H1 (cell line): ENCODE results near the gene SMG7. TPM values are rescaled to one million over a fixed set of nuclear protein-coding genes. Genes with fewer than 3 reads are reported as not detected.

Source experiments
- CTCF ChIA-PET: fragments of 300-600 bp; sonication (Branson Sonifier 250); formaldehyde crosslinking; loops from one replicate; lab custom pipeline; 2021; ENCODE audit not compliant: partially characterized antibody; lab: Charles Lee
- POLR2A ChIA-PET: fragments of 300-600 bp; sonication (Branson Sonifier 250); formaldehyde crosslinking; loops from one replicate; lab custom pipeline; 2021; ENCODE audit warnings: inconsistent platforms; ENCODE audit not compliant: partially characterized antibody; lab: Charles Lee
- DNase-seq, 2 experiments: peaks; one replicate each; pipeline versions ENCODE4 v3.0.0 to v3.0.0-alpha.2; 2010 to 2022; ENCODE audit warnings: low spot score in 2 of 2, low read depth in 1 of 2, mixed read lengths in 1 of 2
- FAIRE-seq: peaks from 2 replicates; lab custom pipeline; 2011; peaks lifted over from hg19 to GRCh38; lab: Jason Lieb, UNC
- H2AFZ ChIP-seq: 2 replicates; pipeline ENCODE4 v1.8.1; 2012; ENCODE audit warnings: low read length, inconsistent platforms
- H2AK5ac ChIP-seq: 2 replicates; pipeline ENCODE4 v1.6.1; 2013; ENCODE audit warnings: low read depth, low read length
- H2BK120ac ChIP-seq: replicated peaks from 2 replicates; pipeline ENCODE3; 2013; ENCODE audit warnings: low read depth, low read length, inconsistent platforms
- H2BK12ac ChIP-seq: 2 replicates; pipeline ENCODE4 v1.6.1; 2013; ENCODE audit warnings: low read depth, low read length
- H2BK15ac ChIP-seq: 2 replicates; pipeline ENCODE4 v1.6.1; 2013; ENCODE audit warnings: low read length
- H2BK20ac ChIP-seq: 2 replicates; pipeline ENCODE4 v1.6.1; 2013; ENCODE audit warnings: low read length
- H2BK5ac ChIP-seq: 2 replicates; pipeline ENCODE4 v1.6.1; 2013; ENCODE audit warnings: low read depth, low read length
- H3K14ac ChIP-seq: 2 replicates; pipeline ENCODE4 v1.6.1; 2013; ENCODE audit warnings: inconsistent platforms; ENCODE audit not compliant: insufficient read length
- H3K18ac ChIP-seq: 2 replicates; pipeline ENCODE4 v1.6.1; 2013; ENCODE audit warnings: low read length; ENCODE audit errors: extremely low read depth
- H3K23ac ChIP-seq: 2 replicates; pipeline ENCODE4 v1.6.1; 2013; ENCODE audit warnings: inconsistent platforms; ENCODE audit not compliant: insufficient read length
- H3K23me2 ChIP-seq: 2 replicates; pipeline ENCODE4 v1.6.1; 2013; ENCODE audit warnings: low read depth, low read length
- H3K27ac ChIP-seq: 2 replicates; pipeline ENCODE4 v1.6.1; 2011; ENCODE audit warnings: low read depth, low read length, inconsistent platforms
- H3K27me3 ChIP-seq, 4 experiments: replicated peaks in 1 of 4; 1 replicate in 1 of 4; 2 replicates in 3 of 4; pipeline versions ENCODE4 v1.6.1 to v1.8.1; 2011 to 2013; ENCODE audit warnings: low read length in 3 of 4, mild to moderate bottlenecking in 3 of 4, inconsistent platforms in 2 of 4, mixed read lengths in 2 of 4, moderate library complexity in 1 of 4; ENCODE audit not compliant: control insufficient read depth in 3 of 4, insufficient read depth in 3 of 4; ENCODE audit errors: extremely low read depth in 1 of 4
- H3K36me3 ChIP-seq, 4 experiments: 2 replicates each; pipeline versions ENCODE4 v1.6.1 to v1.8.1; 2011 to 2013; ENCODE audit warnings: mild to moderate bottlenecking in 4 of 4, low read length in 3 of 4, moderate library complexity in 2 of 4, control low read depth in 1 of 4, inconsistent platforms in 1 of 4; ENCODE audit not compliant: insufficient read depth in 4 of 4, control insufficient read depth in 2 of 4
- H3K4ac ChIP-seq: replicated peaks from 2 replicates; pipeline ENCODE3; 2013; ENCODE audit warnings: low read length, low read depth, mixed read lengths, inconsistent platforms; ENCODE audit not compliant: insufficient read length
- H3K4me1 ChIP-seq, 4 experiments: replicated peaks in 1 of 4; 1 replicate in 1 of 4; 2 replicates in 3 of 4; pipeline versions ENCODE4 v1.6.1 to v1.8.1; 2011 to 2013; ENCODE audit warnings: low read length in 3 of 4, inconsistent platforms in 2 of 4, mixed read lengths in 1 of 4; ENCODE audit not compliant: insufficient read depth in 4 of 4, control insufficient read depth in 3 of 4
- H3K4me2 ChIP-seq, 2 experiments: 2 replicates each; pipeline versions ENCODE4 v1.6.1 to v1.8.1; 2011 to 2013; ENCODE audit warnings: low read depth in 2 of 2, low read length in 2 of 2, control low read depth in 1 of 2, inconsistent platforms in 1 of 2, mild to moderate bottlenecking in 1 of 2; ENCODE audit not compliant: insufficient read depth in 1 of 2
- H3K4me3 ChIP-seq, 4 experiments: fragments of 200-600, 300-600 bp in 1 of 4; sonication (generic), shearing (Covaris generic), sonication (Bioruptor Twin) in 1 of 4; 2 replicates each; pipeline versions ENCODE4 v1.5.1 to v1.8.1; 2011 to 2016; ENCODE audit warnings: low read length in 4 of 4, low read depth in 3 of 4, control low read depth in 2 of 4, inconsistent platforms in 2 of 4, mild to moderate bottlenecking in 2 of 4, mixed read lengths in 1 of 4, moderate library complexity in 1 of 4; ENCODE audit not compliant: insufficient read depth in 2 of 4; ENCODE audit errors: extremely low read depth in 1 of 4
- H3K56ac ChIP-seq: replicated peaks from 2 replicates; pipeline ENCODE3; 2013; ENCODE audit warnings: low read depth, mild to moderate bottlenecking, mixed read lengths, low read length, inconsistent platforms; ENCODE audit not compliant: insufficient read length
- H3K79me1 ChIP-seq: 2 replicates; pipeline ENCODE4 v1.6.1; 2013; ENCODE audit warnings: low read depth, low read length, control low read depth
- H3K79me2 ChIP-seq, 2 experiments: 2 replicates each; pipeline versions ENCODE4 v1.6.1 to v1.8.1; 2012 to 2013; ENCODE audit warnings: low read length in 2 of 2, mild to moderate bottlenecking in 2 of 2, inconsistent platforms in 1 of 2; ENCODE audit not compliant: insufficient read depth in 2 of 2, control insufficient read depth in 1 of 2
- H3K9ac ChIP-seq, 4 experiments: replicated peaks in 1 of 4; 1 replicate in 1 of 4; 2 replicates in 3 of 4; pipeline versions ENCODE4 v1.6.1 to v1.8.1; 2011 to 2013; ENCODE audit warnings: low read depth in 3 of 4, low read length in 3 of 4, control low read depth in 2 of 4, mild to moderate bottlenecking in 2 of 4, moderate library complexity in 2 of 4, inconsistent platforms in 1 of 4; ENCODE audit errors: extremely low read depth in 1 of 4
- H3K9me3 ChIP-seq, 2 experiments: 2 replicates each; pipeline versions ENCODE4 v1.6.1 to v1.8.1; 2012 to 2013; ENCODE audit warnings: mild to moderate bottlenecking in 2 of 2, moderate library complexity in 2 of 2, control low read depth in 1 of 2, inconsistent platforms in 1 of 2, low read depth in 1 of 2, low read length in 1 of 2, mixed read lengths in 1 of 2; ENCODE audit not compliant: insufficient read depth in 2 of 2
- H4K20me1 ChIP-seq, 2 experiments: replicated peaks in 1 of 2; 2 replicates each; pipeline versions ENCODE3 to v1.8.1; 2011 to 2013; ENCODE audit warnings: inconsistent platforms in 2 of 2, low read length in 2 of 2, mild to moderate bottlenecking in 1 of 2; ENCODE audit not compliant: insufficient read depth in 2 of 2, control insufficient read depth in 1 of 2
- H4K5ac ChIP-seq: 2 replicates; pipeline ENCODE4 v1.6.1; 2013; ENCODE audit warnings: low read length, low read depth, mixed read lengths, inconsistent platforms; ENCODE audit not compliant: insufficient read length
- H4K8ac ChIP-seq: 2 replicates; pipeline ENCODE4 v1.8.0; 2013; ENCODE audit warnings: mild to moderate bottlenecking, moderate library complexity, low read length, inconsistent platforms; ENCODE audit not compliant: insufficient read depth; ENCODE audit errors: extremely low read depth
- H4K91ac ChIP-seq: replicated peaks from 2 replicates; pipeline ENCODE3; 2013; ENCODE audit warnings: low read length, mixed read lengths, inconsistent platforms; ENCODE audit not compliant: insufficient read length
- CHD1 ChIP-seq: IDR thresholded peaks from 2 replicates; pipeline ENCODE4 v1.6.1; 2012; ENCODE audit warnings: low read depth, low read length, improper control_type of control experiment
- CREB1 ChIP-seq: IDR thresholded peaks from 2 replicates; pipeline ENCODE4 v1.6.1; 2012; ENCODE audit warnings: inconsistent platforms
- FOSL1 ChIP-seq: IDR thresholded peaks from 2 replicates; pipeline ENCODE4 v1.6.1; 2011; ENCODE audit warnings: mild to moderate bottlenecking, low read depth, low read length, moderate library complexity; ENCODE audit not compliant: insufficient read depth
- GTF2F1 ChIP-seq: IDR thresholded peaks from 2 replicates; pipeline ENCODE4 v1.6.1; 2012; ENCODE audit warnings: low read depth, low read length, improper control_type of control experiment, borderline replicate concordance
- HDAC6 ChIP-seq: IDR thresholded peaks from one replicate; pipeline ENCODE4 v1.7.1; 2012; ENCODE audit warnings: low read depth, mild to moderate bottlenecking, inconsistent platforms, low read length, moderate library complexity
- KDM4A ChIP-seq: IDR thresholded peaks from one replicate; pipeline ENCODE4 v1.7.1; 2012; ENCODE audit warnings: low read depth, mild to moderate bottlenecking, moderate library complexity, low read length, inconsistent platforms; ENCODE audit not compliant: severe bottlenecking
- NANOG ChIP-seq: IDR thresholded peaks from 2 replicates; pipeline ENCODE4 v1.6.1; 2011; ENCODE audit warnings: low read length, low read depth, mild to moderate bottlenecking, inconsistent platforms; ENCODE audit not compliant: insufficient read depth, poor library complexity, severe bottlenecking
- RAD21 ChIP-seq, 2 experiments: IDR thresholded peaks in 1 of 2; conservative IDR thresholded peaks in 1 of 2; 2 replicates each; pipeline ENCODE4 v1.6.1; 2011; ENCODE audit warnings: low read depth in 2 of 2, low read length in 2 of 2, improper control_type of control experiment in 1 of 2, inconsistent platforms in 1 of 2, mild to moderate bottlenecking in 1 of 2, moderate library complexity in 1 of 2
- SP1 ChIP-seq: IDR thresholded peaks from 2 replicates; pipeline ENCODE4 v1.6.1; 2011; ENCODE audit warnings: low read depth, low read length
- SUZ12 ChIP-seq: fragments of 200-600 bp; sonication (generic); IDR thresholded peaks from 2 replicates; pipeline ENCODE4 v1.6.1; 2012; ENCODE audit warnings: mild to moderate bottlenecking, inconsistent platforms, low read length, moderate library complexity, mixed read lengths
- TAF7 ChIP-seq: optimal IDR thresholded peaks from 2 replicates; pipeline ENCODE3; 2011; ENCODE audit warnings: low read depth, mild to moderate bottlenecking, inconsistent platforms, low read length, moderate library complexity, borderline replicate concordance
- ZNF274 ChIP-seq: IDR thresholded peaks from 2 replicates; pipeline ENCODE4 v1.7.0; 2012; ENCODE audit warnings: low read length, borderline replicate concordance; ENCODE audit errors: extremely low read depth
- WGBS, 2 experiments: shearing (Covaris generic) in 1 of 2; methylation state at CpG; one replicate each; pipeline versions ENCODE4 v1.1.6 to v1.1.7; 2013 to 2015; ENCODE audit warnings: low lambda C conversion rate in 2 of 2, mixed read lengths in 2 of 2, inconsistent platforms in 1 of 2, low coverage in 1 of 2, missing lambda C conversion rate in 1 of 2; ENCODE audit not compliant: insufficient replicate concordance in 2 of 2, insufficient coverage in 1 of 2, insufficient read length in 1 of 2; ENCODE audit errors: extremely low coverage in 1 of 2, missing lambda C conversion rate in 1 of 2; 5-methylcytosine and 5-hydroxymethylcytosine counted together
- polyA plus RNA-seq, 7 experiments: library from polyadenylated mRNA; depleted of rRNA in 3 of 7; stranded (reverse) in 5 of 7; unstranded in 2 of 7; fragments of >200 nt in 5 of 7; fragments of 200-250 nt in 2 of 7; gene quantifications; 1 replicate in 5 of 7; 2 replicates in 1 of 7; 4 replicates in 1 of 7; pipeline versions ENCODE4 v1.2.1 to v1.2.3, GENCODE V29; 2011 to 2013; ENCODE audit warnings: missing spikeins in 2 of 7, mixed read lengths in 2 of 7
- total RNA-seq: library from RNA; stranded (reverse); fragmentation: NEBNext Ultra II Directional; extraction: Animal tissue kit (Norgen Biotek cat#: 25700); gene quantifications from 2 replicates; pipeline ENCODE4 v1.2.1, GENCODE V29; 2021
- TF ChIP-seq, protein P1 (sequence below): IDR thresholded peaks from 2 replicates; pipeline ENCODE4 v1.6.1; 2012; ENCODE audit warnings: inconsistent platforms

SMG7 gene
- total and polyA plus RNA-seq, 2 of the 8 experiments (the other 6 are each of a cell fraction or from before 2014, with no cell fraction given) = 39.3 to 65.6 TPM

DNA sequence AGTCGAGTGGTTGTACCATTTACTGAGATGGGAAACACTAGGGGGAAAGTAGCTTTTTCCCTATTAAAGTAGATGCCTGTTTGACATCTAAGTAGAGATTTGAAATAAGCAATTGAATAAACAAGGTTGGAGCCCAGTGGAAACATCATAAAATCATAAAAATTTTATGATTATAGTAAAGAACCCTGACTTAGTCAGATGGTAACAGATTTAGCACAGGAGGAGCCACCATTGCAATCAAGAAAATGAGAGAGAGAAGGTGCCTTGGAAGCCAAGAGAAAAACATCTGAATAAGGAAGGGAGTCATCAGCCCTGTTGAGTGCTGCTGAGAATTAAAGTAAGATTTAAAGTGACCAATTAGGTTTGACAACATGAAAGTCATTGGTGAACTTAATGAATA lies 49.8 kb downstream of the SMG7 start:
- no peak overlapping the region for H3K23ac ChIP-seq
- DNase-seq = no peak
- no peak overlapping the region for H3K4me3 ChIP-seq
- no peak overlapping the region for H2AFZ ChIP-seq
- H3K4me2 ChIP-seq = no peak overlapping the region
- ChIA-PET POLR2A (interaction anchor here (1.1 kb wide), 1 partner anchor 106 kb away, joined by 3 read pairs; no protein-coding TSS in a partner anchor), CTCF (interaction anchor here (0.6 to 1.4 kb wide), 4 partner anchors 12 to 294 kb away, joined by 4 to 6 read pairs (median 4); no protein-coding TSS in a partner anchor)
- H3K4me1 ChIP-seq = no peaks in the 10 kb centered on the region
- H2BK5ac ChIP-seq = no peak overlapping the region
- H2AK5ac ChIP-seq = no peak overlapping the region
- H3K79me1 ChIP-seq = no peaks in the 10 kb centered on the region
- H4K5ac ChIP-seq = no peak overlapping the region
- H2BK12ac ChIP-seq = no peak overlapping the region
- H3K4ac ChIP-seq = no peak overlapping the region
- H4K91ac ChIP-seq = no peak overlapping the region
- no peak overlapping the region for H3K56ac ChIP-seq
- H3K79me2 ChIP-seq = no peaks in the 10 kb centered on the region
- no peak for FAIRE-seq
- no peak overlapping the region for H2BK20ac ChIP-seq
- no peaks in the 10 kb centered on the region for H3K27me3 ChIP-seq
- no peaks in the 10 kb centered on the region for H4K20me1 ChIP-seq
- H3K27ac ChIP-seq = no peak overlapping the region
- H3K23me2 ChIP-seq = no peaks in the 10 kb centered on the region
- H3K18ac ChIP-seq = no peak overlapping the region
- WGBS, 2 experiments = 90% methylated on average over 1 of the region's 1 CpG; no CpG with 5 or more reads in 1 of the 2 experiments
- H3K14ac ChIP-seq = no peak overlapping the region
- H2BK15ac ChIP-seq = no peak overlapping the region
- H3K9me3 ChIP-seq = no peaks in the 10 kb centered on the region
- peaks cover 0 to 40% (median 12%) of the 10 kb centered on the region in 4 experiments; a peak in 6 of 8 replicates for H3K36me3 ChIP-seq
- H3K9ac ChIP-seq = no peak overlapping the region
- H2BK120ac ChIP-seq = no peak overlapping the region
- H4K8ac ChIP-seq = no peak overlapping the region
- TF ChIP-seq KDM4A (no peak), TAF7 (no peak), HDAC6 (no peak), SP1 (no peak), SUZ12 (no peak), ZNF274 (no peak), CREB1 (no peak), NANOG (no peak), RAD21 (IDR thresholded peaks at IDR 0.05 in 1 of 2, conservative IDR thresholded peaks at IDR 0.05 in 1 of 2; ENCODE audit: low read depth in 2 of 2, low read length in 2 of 2) (no peak), FOSL1 (no peak), CHD1 (no peak), GTF2F1 (no peak)
- TF ChIP-seq, protein P1, sequence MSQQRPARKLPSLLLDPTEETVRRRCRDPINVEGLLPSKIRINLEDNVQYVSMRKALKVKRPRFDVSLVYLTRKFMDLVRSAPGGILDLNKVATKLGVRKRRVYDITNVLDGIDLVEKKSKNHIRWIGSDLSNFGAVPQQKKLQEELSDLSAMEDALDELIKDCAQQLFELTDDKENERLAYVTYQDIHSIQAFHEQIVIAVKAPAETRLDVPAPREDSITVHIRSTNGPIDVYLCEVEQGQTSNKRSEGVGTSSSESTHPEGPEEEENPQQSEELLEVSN = no peak
